NCI-H1694 treated with DMSO at 0.1 percent for 48 hours (cell line): Measurements from ENCODE around the gene SEMA5A.

Experiments
- DNase-seq: peaks from one replicate; lab custom pipeline; 2025; lab: John Stamatoyannopoulos, UW

Gene SEMA5A

GRCh38 chr5:9278921-9279603, 266.8 kb downstream of the SEMA5A start:
- no peak for DNase-seq

DNA sequence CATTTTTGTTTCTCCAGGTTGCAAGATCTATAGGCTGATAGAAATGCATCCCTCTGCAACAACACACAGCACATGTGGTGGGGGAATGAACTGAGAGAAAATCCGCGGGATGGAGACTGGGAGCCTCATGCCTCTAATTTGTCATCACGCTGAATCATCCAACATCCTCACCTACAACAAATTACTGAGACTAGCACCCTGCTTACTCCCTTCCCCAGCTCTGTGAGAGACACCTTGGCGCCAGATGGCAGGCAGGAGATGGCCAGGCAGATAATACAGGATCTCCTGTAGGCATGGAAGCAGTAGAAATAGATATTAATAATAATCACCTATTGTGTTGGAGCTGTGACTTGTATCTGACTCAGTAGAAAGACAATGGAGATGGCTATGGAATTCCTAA, 276.9 kb downstream of the SEMA5A start:
- no peak for DNase-seq

GRCh38 chr5:9268226-9268625, 277.6 kb downstream of the SEMA5A start:
- no peak for DNase-seq

- no peak for DNase-seq
Observed at GRCh38 chr5:9265441-9266287, 280.2 kb downstream of the SEMA5A start.

- DNase-seq, result no peak
Observed at GRCh38 chr5:9264301-9264700, 281.6 kb downstream of the SEMA5A start.

DNA sequence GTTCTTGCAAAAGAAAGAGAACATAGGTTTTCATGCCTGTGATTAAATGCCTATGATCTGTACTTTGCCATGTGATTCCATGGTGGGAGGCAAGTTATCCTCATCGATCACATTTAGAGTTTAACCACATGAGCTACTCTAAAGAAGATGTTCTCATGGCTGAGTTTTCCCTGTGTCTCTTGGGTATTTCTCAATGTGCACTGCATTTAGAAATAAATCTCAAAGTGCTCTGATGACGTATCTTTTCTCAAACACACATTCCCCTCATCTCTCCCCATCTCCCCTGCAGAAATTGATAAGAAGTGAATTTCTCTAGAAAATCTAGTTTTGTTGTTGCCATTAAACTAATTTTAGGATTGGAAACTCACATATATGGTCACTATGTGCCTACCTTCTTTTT, 282.2 kb downstream of the SEMA5A start:
- DNase-seq, result no peak

GRCh38 chr5:9251379-9251980, 294.4 kb downstream of the SEMA5A start:
- DNase-seq, result no peak

GRCh38 chr5:9249231-9249630, 296.6 kb downstream of the SEMA5A start:
- no peak for DNase-seq

- no peak for DNase-seq
Observed at GRCh38 chr5:9245071-9245470, 300.8 kb downstream of the SEMA5A start.

DNA sequence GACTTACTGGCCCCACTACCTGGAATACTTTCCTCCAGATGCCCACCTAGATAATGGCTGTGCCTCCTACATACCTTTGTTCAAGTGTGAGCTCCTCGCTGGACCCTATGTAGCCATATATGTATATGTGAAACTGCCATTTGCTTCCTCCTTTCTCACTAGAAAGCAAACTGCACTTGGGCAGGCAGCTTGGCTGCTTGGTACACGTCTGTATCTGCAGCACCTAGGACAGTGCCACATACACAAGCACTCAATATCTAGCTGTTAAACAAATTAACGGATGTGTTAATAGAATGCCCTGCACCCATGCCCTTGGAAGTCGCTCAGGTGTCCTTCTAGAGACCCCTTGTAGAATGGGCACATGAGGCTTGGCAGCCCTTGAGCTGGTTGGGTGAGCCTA, 301.5 kb downstream of the SEMA5A start:
- DNase-seq, result no peak

DNA sequence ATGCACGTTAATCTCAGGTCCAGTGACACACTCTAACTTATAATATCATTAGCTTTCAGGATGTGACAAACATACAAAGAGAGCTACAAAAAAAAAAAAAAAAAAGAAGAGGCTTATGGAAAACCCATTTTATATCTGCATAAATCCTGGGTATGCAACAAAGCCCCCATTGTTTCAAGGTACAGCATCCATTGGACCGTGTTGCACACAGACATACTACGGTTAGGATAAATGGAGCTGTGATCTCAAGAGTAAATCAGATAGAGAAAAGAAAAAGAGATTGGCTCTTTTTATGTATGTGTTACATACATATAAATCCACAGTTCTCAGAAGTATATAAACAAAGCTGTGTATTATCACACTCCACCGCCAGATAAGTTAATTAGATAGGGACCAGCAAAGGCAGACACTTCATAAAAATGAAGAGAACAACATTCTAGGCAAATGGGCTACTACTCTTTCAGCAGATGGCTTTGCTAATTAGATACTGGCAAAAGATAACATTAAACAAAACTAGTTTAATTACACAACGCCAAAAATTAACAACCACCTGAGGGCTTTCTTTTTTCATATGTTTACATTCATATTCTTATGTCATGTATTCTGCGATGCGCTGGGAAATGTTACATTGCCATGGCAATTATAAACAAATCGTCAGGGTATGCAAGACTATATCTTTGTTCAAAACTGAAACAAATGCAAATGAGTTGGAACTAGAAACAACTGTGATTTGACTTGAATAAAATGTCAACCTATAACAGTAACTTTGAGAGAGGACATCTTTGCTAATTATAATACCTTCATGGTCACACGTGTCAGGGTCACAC, 304.2 kb downstream of the SEMA5A start:
- DNase-seq, result no peak

DNA sequence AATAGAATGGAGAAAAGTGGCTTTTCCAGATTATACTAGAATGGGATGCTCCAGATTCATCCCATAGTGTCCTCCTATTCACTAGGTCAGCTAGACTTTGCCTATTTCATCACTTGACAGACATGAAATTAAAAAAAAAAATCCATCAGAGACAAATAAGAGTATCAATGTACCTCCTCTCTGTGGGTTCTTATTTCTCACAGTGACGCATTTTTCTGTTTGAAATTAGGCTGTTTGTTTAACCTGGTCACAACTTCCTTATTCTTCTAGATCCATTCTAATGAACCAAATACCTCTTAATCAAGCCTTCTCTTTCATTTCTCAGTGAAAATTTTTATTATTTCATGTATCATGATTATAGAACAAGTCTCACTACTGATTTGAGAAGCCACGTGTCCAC, 305.4 kb downstream of the SEMA5A start:
- no peak for DNase-seq

DNA sequence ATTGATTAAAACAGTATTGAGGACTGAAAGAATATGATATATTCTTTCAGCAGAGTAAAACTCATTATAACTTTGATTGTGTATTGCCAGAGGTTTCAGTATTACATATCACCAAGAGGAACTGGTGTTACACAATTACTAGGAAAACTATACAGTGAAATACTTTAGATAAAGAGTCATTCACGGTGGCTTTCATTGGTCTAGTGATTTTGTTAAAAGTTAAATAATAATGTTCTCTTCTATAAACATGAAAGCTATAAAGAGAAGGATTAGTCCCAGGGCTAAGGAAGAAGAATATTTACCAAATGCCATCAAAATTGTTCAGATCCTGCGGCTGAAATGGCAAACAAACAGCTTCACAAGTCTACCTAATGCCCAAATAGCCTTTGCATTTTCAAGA, 306.2 kb downstream of the SEMA5A start:
- DNase-seq, result no peak

- DNase-seq, result no peak
Observed at GRCh38 chr5:9239071-9239470, 306.8 kb downstream of the SEMA5A start.

DNA sequence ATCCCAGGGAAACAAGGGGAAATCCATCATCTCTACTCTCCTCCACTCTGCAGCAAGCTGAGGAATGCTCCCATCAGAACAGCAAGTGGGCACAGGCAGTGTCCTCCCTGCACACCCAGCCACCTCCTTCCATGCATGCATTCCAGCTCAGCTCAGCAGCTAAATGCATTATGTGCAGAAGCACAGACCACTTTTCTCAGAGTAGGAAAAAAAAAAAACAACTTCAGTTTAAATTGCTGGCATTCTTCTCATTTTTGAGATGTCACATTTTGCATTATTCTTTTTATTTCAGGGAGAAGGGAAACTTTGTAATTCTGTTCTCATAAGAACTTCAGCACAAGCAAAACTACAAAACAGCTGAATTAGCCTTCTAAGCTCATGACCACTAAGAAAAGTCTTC, 312.2 kb downstream of the SEMA5A start:
- DNase-seq, result no peak

DNA sequence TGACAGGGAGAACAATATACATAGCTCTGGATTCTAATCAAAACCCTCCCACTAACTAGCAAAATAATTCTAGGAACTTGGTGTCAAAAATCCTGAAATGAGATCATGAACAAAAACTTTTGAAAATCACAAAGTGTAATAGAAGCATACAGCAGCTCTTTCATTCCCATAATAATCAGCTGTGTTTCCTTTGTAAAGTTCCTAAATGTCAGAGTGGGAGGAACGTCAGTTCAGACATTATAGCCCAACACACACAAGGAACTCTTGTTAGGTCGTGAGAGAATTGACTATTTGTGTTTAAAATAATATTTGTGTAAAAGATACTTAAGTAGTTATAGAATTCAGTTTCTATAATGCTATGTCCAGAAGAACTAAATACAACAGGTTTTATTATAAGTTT, 312.8 kb downstream of the SEMA5A start:
- no peak for DNase-seq

- no peak for DNase-seq
Observed at GRCh38 chr5:9231842-9232241, 314.0 kb downstream of the SEMA5A start.

DNA sequence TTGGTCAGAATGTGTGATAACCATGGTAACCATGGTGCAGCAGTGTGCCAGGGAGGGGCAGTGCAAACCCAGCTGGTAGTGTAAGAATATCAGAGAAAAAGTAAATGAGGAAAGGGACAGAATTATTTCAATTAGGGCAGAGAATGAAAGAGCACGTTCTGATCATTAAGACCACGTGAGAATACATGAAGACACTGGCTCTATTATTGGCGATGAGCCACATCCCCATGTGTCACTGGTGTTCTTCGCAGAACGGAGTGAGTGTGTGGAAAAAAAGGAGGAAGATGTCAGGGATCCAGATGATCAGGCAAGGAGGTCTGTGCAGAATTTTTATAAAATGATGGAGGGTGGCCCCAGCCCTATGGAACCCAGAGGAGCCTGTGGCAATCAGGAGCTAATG, 315.5 kb downstream of the SEMA5A start:
- DNase-seq, result no peak

GRCh38 chr5:9226016-9226536, 319.8 kb downstream of the SEMA5A start:
- no peak for DNase-seq

DNA sequence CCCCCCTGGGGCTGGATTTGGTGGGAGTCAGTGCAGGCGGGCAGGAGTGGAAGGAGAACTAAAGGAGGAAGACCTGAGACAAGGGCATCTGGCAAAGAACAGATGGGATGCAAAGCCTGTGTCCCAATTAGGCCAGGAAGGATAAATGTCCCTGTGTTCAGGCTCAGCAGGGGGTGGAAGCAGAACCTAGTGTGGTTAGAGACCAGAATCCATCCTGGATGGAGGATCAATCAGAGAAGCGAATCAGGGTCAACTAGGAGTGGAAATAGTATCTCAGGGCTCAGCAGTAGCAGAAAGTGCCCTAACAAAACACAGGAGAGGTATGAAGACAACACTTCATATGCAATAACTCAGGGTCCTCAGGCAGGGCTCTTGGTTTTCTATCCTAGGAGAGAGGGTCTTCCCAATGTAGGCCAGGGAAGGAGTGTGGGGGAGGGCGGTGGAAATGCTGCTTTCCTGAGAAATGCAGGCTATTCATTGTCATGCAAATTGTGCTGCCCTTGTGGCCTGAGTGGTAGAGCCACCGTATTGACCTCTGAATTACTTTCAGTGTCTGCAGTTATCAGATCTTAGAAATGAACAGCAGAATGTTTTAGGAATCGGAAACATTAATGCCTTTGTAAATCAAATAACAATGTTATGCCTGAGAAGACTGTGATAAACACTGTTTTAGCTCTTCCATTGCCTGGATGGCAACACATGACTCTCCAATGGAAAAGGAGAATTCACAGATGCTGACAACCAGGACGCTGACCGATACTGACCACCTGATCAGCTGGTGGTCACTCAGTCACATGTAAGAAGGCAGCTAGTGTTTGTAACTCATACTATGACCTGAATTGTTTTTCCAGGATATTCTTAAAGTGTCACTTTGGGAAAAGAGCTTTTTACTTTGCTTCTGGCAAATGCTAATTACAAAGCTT, 323.6 kb downstream of the SEMA5A start:
- DNase-seq, result no peak

- DNase-seq, result no peak
Observed at GRCh38 chr5:9218358-9218757, 327.5 kb downstream of the SEMA5A start.
